Loucy (cell line): ENCODE results near the gene TSG101.

Experiments
- EZH2phosphoT487 ChIP-seq: fragments of 200-600 bp; IDR thresholded peaks from 2 replicates; pipeline ENCODE4 v1.6.1; 2018; ENCODE audit warnings: antibody characterized with exemption, mild to moderate bottlenecking, moderate library complexity, borderline replicate concordance
- TF ChIP-seq, protein P1 (sequence below): fragments of 200-600 bp; sonication (generic); conservative IDR thresholded peaks from 2 replicates; pipeline ENCODE4 v1.5.1; 2014; ENCODE audit warnings: mild to moderate bottlenecking, antibody characterized with exemption, low read length

- TF ChIP-seq, protein P1, sequence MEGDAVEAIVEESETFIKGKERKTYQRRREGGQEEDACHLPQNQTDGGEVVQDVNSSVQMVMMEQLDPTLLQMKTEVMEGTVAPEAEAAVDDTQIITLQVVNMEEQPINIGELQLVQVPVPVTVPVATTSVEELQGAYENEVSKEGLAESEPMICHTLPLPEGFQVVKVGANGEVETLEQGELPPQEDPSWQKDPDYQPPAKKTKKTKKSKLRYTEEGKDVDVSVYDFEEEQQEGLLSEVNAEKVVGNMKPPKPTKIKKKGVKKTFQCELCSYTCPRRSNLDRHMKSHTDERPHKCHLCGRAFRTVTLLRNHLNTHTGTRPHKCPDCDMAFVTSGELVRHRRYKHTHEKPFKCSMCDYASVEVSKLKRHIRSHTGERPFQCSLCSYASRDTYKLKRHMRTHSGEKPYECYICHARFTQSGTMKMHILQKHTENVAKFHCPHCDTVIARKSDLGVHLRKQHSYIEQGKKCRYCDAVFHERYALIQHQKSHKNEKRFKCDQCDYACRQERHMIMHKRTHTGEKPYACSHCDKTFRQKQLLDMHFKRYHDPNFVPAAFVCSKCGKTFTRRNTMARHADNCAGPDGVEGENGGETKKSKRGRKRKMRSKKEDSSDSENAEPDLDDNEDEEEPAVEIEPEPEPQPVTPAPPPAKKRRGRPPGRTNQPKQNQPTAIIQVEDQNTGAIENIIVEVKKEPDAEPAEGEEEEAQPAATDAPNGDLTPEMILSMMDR, result no peak
- TF ChIP-seq EZH2phosphoT487, result no peak
Measured at GRCh38 chr11:18527512-18527911, 770 bp upstream of the TSG101 start.
